22Rv1 (cell line): Measurements from ENCODE around the gene VAMP7.

Experiments used
- ZFX ChIP-seq: fragments of 450-650 bp; IDR thresholded peaks from 2 replicates; pipeline ENCODE4 v1.6.1; 2017; ENCODE audit warnings: antibody characterized with exemption, borderline replicate concordance
- TF ChIP-seq, protein P1 (sequence below): fragments of 450-650 bp; IDR thresholded peaks from 2 replicates; pipeline ENCODE4 v1.5.1; 2017; ENCODE audit warnings: mild to moderate bottlenecking

- TF ChIP-seq, protein P1, sequence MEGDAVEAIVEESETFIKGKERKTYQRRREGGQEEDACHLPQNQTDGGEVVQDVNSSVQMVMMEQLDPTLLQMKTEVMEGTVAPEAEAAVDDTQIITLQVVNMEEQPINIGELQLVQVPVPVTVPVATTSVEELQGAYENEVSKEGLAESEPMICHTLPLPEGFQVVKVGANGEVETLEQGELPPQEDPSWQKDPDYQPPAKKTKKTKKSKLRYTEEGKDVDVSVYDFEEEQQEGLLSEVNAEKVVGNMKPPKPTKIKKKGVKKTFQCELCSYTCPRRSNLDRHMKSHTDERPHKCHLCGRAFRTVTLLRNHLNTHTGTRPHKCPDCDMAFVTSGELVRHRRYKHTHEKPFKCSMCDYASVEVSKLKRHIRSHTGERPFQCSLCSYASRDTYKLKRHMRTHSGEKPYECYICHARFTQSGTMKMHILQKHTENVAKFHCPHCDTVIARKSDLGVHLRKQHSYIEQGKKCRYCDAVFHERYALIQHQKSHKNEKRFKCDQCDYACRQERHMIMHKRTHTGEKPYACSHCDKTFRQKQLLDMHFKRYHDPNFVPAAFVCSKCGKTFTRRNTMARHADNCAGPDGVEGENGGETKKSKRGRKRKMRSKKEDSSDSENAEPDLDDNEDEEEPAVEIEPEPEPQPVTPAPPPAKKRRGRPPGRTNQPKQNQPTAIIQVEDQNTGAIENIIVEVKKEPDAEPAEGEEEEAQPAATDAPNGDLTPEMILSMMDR: no peak
- no peak for TF ChIP-seq ZFX
Measured at GRCh38 chrX:155968791-155969190, 87.6 kb downstream of the VAMP7 start.
